HCT116 (cell line): ENCODE measurements around the gene GRK5. TPM values are rescaled to one million over a fixed set of nuclear protein-coding genes. Genes with fewer than 3 reads are reported as not detected.

Experiments
- ATAC-seq: fragments of 200-7000 bp; cut with Tn5 transposase; 2 replicates; pipeline ENCODE4 v1.9.1; 2020; ENCODE audit warnings: mild to moderate bottlenecking, moderate library complexity
- BruUV-seq: library from RNA; stranded (reverse); fragments of 400-500 nt; replicated peaks from 2 replicates; lab custom pipeline; 2021; lab: Mats Ljungman, UMichigan
- CTCF ChIA-PET: fragments of 300-600 bp; sonication (Branson Sonifier 250); formaldehyde crosslinking; loops from one replicate; lab custom pipeline; 2021; ENCODE audit warnings: antibody characterized with exemption; lab: Charles Lee
- POLR2A ChIA-PET: fragments of 300-600, 350-600 bp; sonication (Branson Sonifier 250); formaldehyde crosslinking; loops from one replicate; lab custom pipeline; 2021; ENCODE audit warnings: antibody characterized with exemption; lab: Charles Lee
- RAD21 ChIA-PET, 2 experiments: fragments of 300-600 bp; sonication (Branson Sonifier 250); formaldehyde crosslinking; loops; one replicate each; lab custom pipeline; 2023; ENCODE audit warnings: low total read pairs in 2 of 2; ENCODE audit not compliant: uncharacterized antibody in 2 of 2, unreplicated experiment in 2 of 2, low non-redundant PET in 1 of 2; lab: Charles Lee
- DNase-seq: peaks from one replicate; pipeline ENCODE4 v3.0.0-alpha.2; 2010; ENCODE audit warnings: low read depth, low spot score
- H2AFZ ChIP-seq: fragments of 200-600 bp; shearing (Covaris generic), sonication (generic); 2 replicates; pipeline ENCODE4 v1.6.1; 2017; ENCODE audit warnings: low read depth, mixed run types, mixed read lengths, antibody characterized with exemption, low read length; ENCODE audit not compliant: poor library complexity, severe bottlenecking
- H3K27ac ChIP-seq: 2 replicates; pipeline ENCODE4 v1.5.1; 2012; ENCODE audit warnings: low read depth, low read length
- H3K27me3 ChIP-seq: fragments of 200-600 bp; sonication (generic); 2 replicates; pipeline ENCODE4 v1.6.1; 2016; ENCODE audit warnings: mixed run types, low read length, mixed read lengths; ENCODE audit not compliant: insufficient read depth
- H3K36me3 ChIP-seq, 2 experiments: fragments of 200-500 bp in 1 of 2; fragments of 200-600 bp in 1 of 2; sonication (Bioruptor generic) in 1 of 2; sonication (generic) in 1 of 2; 2 replicates each; pipeline versions ENCODE4 v1.5.1 to v1.6.1; 2014 to 2016; ENCODE audit warnings: low read length in 2 of 2, inconsistent platforms in 1 of 2, mixed read lengths in 1 of 2, mixed run types in 1 of 2; ENCODE audit not compliant: insufficient read depth in 2 of 2, control insufficient read depth in 1 of 2
- H3K4me1 ChIP-seq, 2 experiments: fragments of 200-600 bp in 1 of 2; sonication (generic) in 1 of 2; 2 replicates each; pipeline versions ENCODE4 v1.5.1 to v1.6.1; 2012 to 2017; ENCODE audit warnings: low read length in 2 of 2, inconsistent platforms in 1 of 2, mild to moderate bottlenecking in 1 of 2, mixed read lengths in 1 of 2, mixed run types in 1 of 2, moderate library complexity in 1 of 2; ENCODE audit not compliant: insufficient read depth in 2 of 2, control insufficient read depth in 1 of 2
- H3K4me2 ChIP-seq: fragments of 200-600 bp; sonication (generic); 2 replicates; pipeline ENCODE4 v1.6.1; 2017; ENCODE audit warnings: mixed run types, low read length, mixed read lengths
- H3K4me3 ChIP-seq, 2 experiments: fragments of 200-600 bp in 1 of 2; sonication (generic) in 1 of 2; replicated peaks in 1 of 2; 2 replicates each; pipeline ENCODE4 v1.5.1; 2011 to 2016; ENCODE audit warnings: low read length in 2 of 2, control low read depth in 1 of 2, low read depth in 1 of 2, mild to moderate bottlenecking in 1 of 2, mixed read lengths in 1 of 2, mixed run types in 1 of 2
- H3K79me2 ChIP-seq: fragments of 200-600 bp; sonication (generic); 2 replicates; pipeline ENCODE4 v1.6.1; 2017; ENCODE audit warnings: mild to moderate bottlenecking, mixed run types, low read length, moderate library complexity, mixed read lengths; ENCODE audit not compliant: insufficient read depth
- H3K9ac ChIP-seq: fragments of 200-600 bp; sonication (generic); 2 replicates; pipeline ENCODE4 v1.6.1; 2016; ENCODE audit warnings: low read length, mixed read lengths
- H3K9me2 ChIP-seq: fragments of 200-600 bp; sonication (generic), shearing (Covaris generic); 2 replicates; pipeline ENCODE4 v1.6.1; 2017; ENCODE audit warnings: mixed run types, mild to moderate bottlenecking, moderate library complexity; ENCODE audit not compliant: insufficient read depth
- H3K9me3 ChIP-seq, 2 experiments: fragments of 200-500 bp in 1 of 2; fragments of 200-600 bp in 1 of 2; sonication (Bioruptor generic) in 1 of 2; sonication (generic) in 1 of 2; 2 replicates each; pipeline ENCODE4 v1.6.1; 2014 to 2017; ENCODE audit warnings: low read length in 2 of 2, mixed read lengths in 2 of 2, inconsistent platforms in 1 of 2, low read depth in 1 of 2, mild to moderate bottlenecking in 1 of 2, mixed run types in 1 of 2, moderate library complexity in 1 of 2; ENCODE audit not compliant: control insufficient read depth in 1 of 2, insufficient read depth in 1 of 2
- H4K20me1 ChIP-seq: fragments of 200-600 bp; sonication (generic), shearing (Covaris generic); 2 replicates; pipeline ENCODE4 v1.6.1; 2017; ENCODE audit warnings: mixed run types, mild to moderate bottlenecking, moderate library complexity; ENCODE audit not compliant: insufficient read depth
- CBX3 ChIP-seq: IDR thresholded peaks from 2 replicates; pipeline ENCODE4 v1.6.1; 2012; ENCODE audit warnings: low read depth
- EGR1 ChIP-seq: IDR thresholded peaks from 2 replicates; pipeline ENCODE4 v1.6.1; 2012; ENCODE audit warnings: low read depth
- ELF1 ChIP-seq: IDR thresholded peaks from 2 replicates; pipeline ENCODE4 v1.6.1; 2012; ENCODE audit warnings: low read depth, borderline replicate concordance
- FOSL1 ChIP-seq: IDR thresholded peaks from 2 replicates; pipeline ENCODE4 v1.6.1; 2012; ENCODE audit warnings: low read depth
- JUND ChIP-seq: IDR thresholded peaks from 2 replicates; pipeline ENCODE4 v1.6.1; 2012
- MAX ChIP-seq: IDR thresholded peaks from 2 replicates; pipeline ENCODE4 v1.6.1; 2012
- POLR2AphosphoS5 ChIP-seq: IDR thresholded peaks from 2 replicates; pipeline ENCODE4 v1.6.1; 2011; ENCODE audit warnings: mild to moderate bottlenecking, low read depth, low read length, moderate library complexity
- RAD21 ChIP-seq: IDR thresholded peaks from 2 replicates; pipeline ENCODE4 v1.6.1; 2012; ENCODE audit warnings: low read depth, mild to moderate bottlenecking
- SIN3A ChIP-seq: IDR thresholded peaks from 2 replicates; pipeline ENCODE4 v1.6.1; 2012; ENCODE audit warnings: low read depth
- SP1 ChIP-seq: IDR thresholded peaks from 2 replicates; pipeline ENCODE4 v1.6.1; 2012; ENCODE audit warnings: low read depth
- SRF ChIP-seq: IDR thresholded peaks from 2 replicates; pipeline ENCODE4 v1.6.1; 2012; ENCODE audit warnings: low read depth
- TCF7L2 ChIP-seq: IDR thresholded peaks from 2 replicates; pipeline ENCODE4 v1.7.0; 2011; ENCODE audit warnings: borderline replicate concordance, inconsistent platforms; ENCODE audit not compliant: insufficient read depth, insufficient read length; ENCODE audit errors: extremely low read depth
- YY1 ChIP-seq: IDR thresholded peaks from 2 replicates; pipeline ENCODE4 v1.6.1; 2011; ENCODE audit warnings: low read length, low read depth, moderate library complexity, mild to moderate bottlenecking; ENCODE audit not compliant: insufficient replicate concordance; ENCODE audit errors: extremely low read depth
- ZNF274 ChIP-seq: fragments of 200-500 bp; sonication (Bioruptor generic); IDR thresholded peaks from 2 replicates; pipeline ENCODE4 v1.6.1; 2014; ENCODE audit warnings: mild to moderate bottlenecking, low read depth, low read length, inconsistent platforms
- intact Hi-C: fragments of 100-400 bp; cut with micrococcal nuclease; formaldehyde crosslinking; loops from 2 replicates; pipeline ENCODE4 v1.10.0; 2022
- total RNA-seq: library from RNA; stranded (reverse); gene quantifications from one replicate; pipeline ENCODE4 v1.2.1, GENCODE V29; 2021; ENCODE audit not compliant: unreplicated experiment
- TF ChIP-seq, protein P1 (sequence below): IDR thresholded peaks from 2 replicates; pipeline ENCODE4 v1.6.1; 2012

The GRK5 gene
- total RNA-seq, 1 experiment from 2014 or later, result 7.3 TPM

DNA sequence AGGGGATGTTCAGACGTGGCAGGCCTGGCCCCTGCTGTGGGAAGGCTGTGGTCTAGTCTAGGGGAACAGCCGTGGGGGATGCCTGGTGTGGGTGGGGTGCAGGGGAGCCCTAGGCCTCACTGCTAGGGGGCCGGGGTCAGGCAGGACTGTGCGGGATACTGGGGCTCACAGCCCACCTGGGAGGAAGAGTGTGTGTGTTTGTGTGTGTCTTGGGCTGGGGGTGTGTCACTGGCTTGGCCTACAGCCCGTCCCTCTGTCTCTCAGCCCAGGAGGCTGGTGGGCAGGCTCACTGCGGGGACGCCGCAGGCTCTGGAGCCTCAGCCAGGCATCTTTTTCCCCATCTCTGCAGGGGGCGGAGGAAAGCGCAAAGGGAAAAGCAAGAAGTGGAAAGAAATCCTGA lies 118.8 kb downstream of the GRK5 start:
- intact Hi-C loops, result no loop called here
- no peaks in the 10 kb centered on the region for H3K36me3 ChIP-seq
- H3K4me2 ChIP-seq, result no peak overlapping the region
- H4K20me1 ChIP-seq, result no peaks in the 10 kb centered on the region
- no peak overlapping the region for H3K9ac ChIP-seq
- no peaks in the 10 kb centered on the region for H3K9me3 ChIP-seq
- no peaks in the 10 kb centered on the region for H3K9me2 ChIP-seq
- H3K27ac ChIP-seq, result no peak overlapping the region
- no TSS peak for BruUV-seq
- H3K27me3 ChIP-seq, result no peaks in the 10 kb centered on the region
- ATAC-seq, result no peak
- H2AFZ ChIP-seq, result no peak overlapping the region
- peaks cover 8 to 14% of the 10 kb centered on the region in 2 experiments; a peak in 3 of 4 replicates for H3K4me1 ChIP-seq
- TF ChIP-seq ELF1, result no peak
- TF ChIP-seq RAD21, result no peak
- TF ChIP-seq ZNF274, result no peak
- TF ChIP-seq TCF7L2, result no peak
- TF ChIP-seq POLR2AphosphoS5, result no peak
- TF ChIP-seq EGR1, result no peak
- no peak for TF ChIP-seq SP1
- no peak for TF ChIP-seq MAX
- no peak for TF ChIP-seq YY1
- TF ChIP-seq JUND, result no peak
- TF ChIP-seq CBX3, result no peak
- TF ChIP-seq SIN3A, result no peak
- no peak for TF ChIP-seq SRF
- TF ChIP-seq, protein P1, sequence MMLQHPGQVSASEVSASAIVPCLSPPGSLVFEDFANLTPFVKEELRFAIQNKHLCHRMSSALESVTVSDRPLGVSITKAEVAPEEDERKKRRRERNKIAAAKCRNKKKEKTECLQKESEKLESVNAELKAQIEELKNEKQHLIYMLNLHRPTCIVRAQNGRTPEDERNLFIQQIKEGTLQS, result no peak
- TF ChIP-seq FOSL1, result no peak
- CTCF ChIA-PET, result no interaction called here
- H3K79me2 ChIP-seq, result no peaks in the 10 kb centered on the region
- RAD21 ChIA-PET, result no interaction called here
- no peak for DNase-seq
- H3K4me3 ChIP-seq, result no peak overlapping the region
- POLR2A ChIA-PET, result no interaction called here
